Ovary (tissue), 9 donors: ENCODE results near the gene SETD7. TPM values are rescaled to one million over a fixed set of nuclear protein-coding genes. Genes with fewer than 3 reads are reported as not detected.
"Not testable (repeated sequence)": the region's sequence is repeated elsewhere in the genome, so short reads cannot be mapped to it uniquely, and the experiment has no call there.

Experiments used
- DNase-seq, 5 donors: peaks; one replicate each; pipeline ENCODE4 v3.0.0-alpha.2; 2019 to 2020
- H3K27ac ChIP-seq, 2 donors: fragments of 200-600 bp; one replicate each; pipeline versions ENCODE4 v1.5.1 to v1.8.0; 2019 to 2022
- H3K27me3 ChIP-seq: fragments of 200-600 bp; one replicate; pipeline ENCODE4 v1.8.0; 2022
- H3K36me3 ChIP-seq: fragments of 200-600 bp; sonication (generic); one replicate; pipeline ENCODE4 v1.5.1; 2019
- H3K4me1 ChIP-seq: one replicate; pipeline ENCODE4 v1.8.1; 2013; ENCODE audit warnings: mild to moderate bottlenecking, moderate library complexity; ENCODE audit not compliant: insufficient read depth
- H3K4me3 ChIP-seq: fragments of 200-600 bp; sonication (generic); one replicate; pipeline ENCODE4 v1.5.1; 2017
- H3K9me3 ChIP-seq, 2 donors: fragments of 200-600 bp in 1 of 2; sonication (generic) in 1 of 2; one replicate each; pipeline versions ENCODE4 v1.5.1 to v1.8.1; 2013 to 2019; ENCODE audit warnings: mild to moderate bottlenecking in 1 of 2, moderate library complexity in 1 of 2
- EP300 ChIP-seq: sonication (generic); formaldehyde crosslinking; IDR thresholded peaks from one replicate; pipeline ENCODE4 v1.6.1; 2017; ENCODE audit warnings: antibody characterized with exemption
- POLR2A ChIP-seq: fragments of 450-650 bp; IDR thresholded peaks from one replicate; pipeline ENCODE4 v1.6.1; 2017; ENCODE audit warnings: antibody characterized with exemption, mild to moderate bottlenecking, moderate library complexity
- WGBS, 3 donors: extraction: QIAGEN DNeasy Blood & Tissue Kit in 1 of 3; methylation state at CpG; one replicate each; pipeline versions ENCODE4 v1.1.5 to v1.1.7; 2013 to 2017; 5-methylcytosine and 5-hydroxymethylcytosine counted together
- intact Hi-C, 4 donors: fragments of 100-400 bp; cut with DNase I; formaldehyde crosslinking; loops; one replicate each; pipeline versions ENCODE4 v1.11.0 to v1.15.1; 2022 to 2023
- polyA plus RNA-seq, 2 donors: library from polyadenylated mRNA; stranded (reverse); fragments of 200-250 nt in 1 of 2; fragments of 350-450 nt in 1 of 2; fragmentation: Illumina TruSeq in 1 of 2; extraction: RNeasy Lipid Tissue Mini Kit (QIAGEN cat#74804) in 1 of 2; gene quantifications; one replicate each; pipeline ENCODE4 v1.2.3, GENCODE V29; 2013 to 2014
- total RNA-seq, 7 donors: library from RNA; depleted of rRNA in 2 of 7; stranded (reverse); fragments of >200 nt in 2 of 7; fragmentation: NEBNext Ultra II Directional in 3 of 7; extraction: Animal tissue kit (Norgen Biotek cat#: 25700) in 3 of 7; gene quantifications; one replicate each; pipeline versions ENCODE4 v1.1.0 to v1.2.4, GENCODE V29; 2016 to 2023
- TF ChIP-seq, protein P1 (sequence below), 3 donors: fragments of 450-650 bp in 2 of 3; fragments of 200-600 bp in 1 of 3; IDR thresholded peaks; one replicate each; pipeline versions ENCODE4 v1.5.1 to v1.8.0; 2016 to 2022; ENCODE audit warnings: antibody characterized with exemption in 3 of 3, mild to moderate bottlenecking in 1 of 3
- donor health status: DM: no; HTN: no; CAD: no; lungs with moderate emphysema.
- donor health status: DM: no; HTN: no; CAD: no.
- donor health status: Bipolar disorder and iron deficiency.
- donor health status: DM: yes; HTN: yes; CAD: no.
- donor health status: DM: no; HTN: no; CAD: no.
- donor health status: DM: yes; HTN: yes; CAD: no.

SETD7 gene
- total and polyA plus RNA-seq, 9 donors: 14.3 to 52.4 (median 32.8) TPM

DNA sequence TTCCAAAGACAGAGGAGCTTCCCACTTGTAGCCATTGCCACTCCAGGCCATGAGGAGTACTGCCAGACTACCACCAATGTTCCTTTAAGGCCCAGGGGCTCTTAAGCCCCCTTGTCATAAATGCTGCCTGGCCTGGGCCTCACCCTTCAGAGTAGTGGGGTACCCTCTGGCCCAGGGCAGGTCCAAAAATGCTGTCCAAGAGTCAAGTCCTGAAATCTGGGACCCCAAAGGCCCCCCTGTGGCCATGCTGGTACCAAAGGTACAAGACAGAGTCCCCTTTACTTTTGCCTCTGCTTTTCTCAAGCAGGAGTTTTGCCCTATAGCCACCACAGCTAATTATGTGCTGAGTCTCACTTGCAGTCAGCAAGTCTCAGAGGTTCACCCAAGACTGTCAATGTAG is 85.7 kb downstream of the SETD7 start:
- no peak for DNase-seq
- no peaks in the 10 kb centered on the region for H3K9me3 ChIP-seq
- intact Hi-C loops: no loop called here
- no peaks in the 10 kb centered on the region for H3K27me3 ChIP-seq
- TF ChIP-seq EP300 (no peak), POLR2A (no peak)
- TF ChIP-seq, protein P1, sequence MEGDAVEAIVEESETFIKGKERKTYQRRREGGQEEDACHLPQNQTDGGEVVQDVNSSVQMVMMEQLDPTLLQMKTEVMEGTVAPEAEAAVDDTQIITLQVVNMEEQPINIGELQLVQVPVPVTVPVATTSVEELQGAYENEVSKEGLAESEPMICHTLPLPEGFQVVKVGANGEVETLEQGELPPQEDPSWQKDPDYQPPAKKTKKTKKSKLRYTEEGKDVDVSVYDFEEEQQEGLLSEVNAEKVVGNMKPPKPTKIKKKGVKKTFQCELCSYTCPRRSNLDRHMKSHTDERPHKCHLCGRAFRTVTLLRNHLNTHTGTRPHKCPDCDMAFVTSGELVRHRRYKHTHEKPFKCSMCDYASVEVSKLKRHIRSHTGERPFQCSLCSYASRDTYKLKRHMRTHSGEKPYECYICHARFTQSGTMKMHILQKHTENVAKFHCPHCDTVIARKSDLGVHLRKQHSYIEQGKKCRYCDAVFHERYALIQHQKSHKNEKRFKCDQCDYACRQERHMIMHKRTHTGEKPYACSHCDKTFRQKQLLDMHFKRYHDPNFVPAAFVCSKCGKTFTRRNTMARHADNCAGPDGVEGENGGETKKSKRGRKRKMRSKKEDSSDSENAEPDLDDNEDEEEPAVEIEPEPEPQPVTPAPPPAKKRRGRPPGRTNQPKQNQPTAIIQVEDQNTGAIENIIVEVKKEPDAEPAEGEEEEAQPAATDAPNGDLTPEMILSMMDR (IDR thresholded peaks at IDR 0.05): no peak
- no peak overlapping the region for H3K27ac ChIP-seq
- H3K4me3 ChIP-seq: no peak overlapping the region
- peaks cover 2% of the 10 kb centered on the region for H3K4me1 ChIP-seq
- H3K36me3 ChIP-seq: no peaks in the 10 kb centered on the region

DNA sequence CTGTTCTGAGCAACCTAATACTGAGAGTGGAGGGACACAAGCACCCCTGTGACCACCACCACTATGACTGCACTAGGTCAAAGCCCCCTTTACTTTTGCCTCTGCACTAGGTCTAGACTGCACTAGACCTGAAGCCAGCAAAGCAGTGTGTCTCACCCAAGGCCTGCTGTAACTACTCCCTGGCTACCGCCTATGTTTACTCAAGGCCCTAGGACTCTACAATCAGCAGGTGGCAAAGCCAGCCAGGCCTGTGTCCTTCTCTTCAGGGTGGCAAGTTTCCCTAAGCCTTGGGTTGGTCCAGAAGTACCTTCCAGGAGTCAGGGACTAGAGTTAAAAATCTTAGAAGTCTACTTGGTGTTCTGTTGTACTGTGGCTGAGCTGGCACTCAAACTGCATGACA is 86.2 kb downstream of the SETD7 start:
- TF ChIP-seq EP300: no peak
- TF ChIP-seq POLR2A: no peak
- TF ChIP-seq, protein P1 (IDR thresholded peaks at IDR 0.05): no peak
- Histone ChIP-seq H3K27ac (no peak overlapping the region), H3K9me3 (no peaks in the 10 kb centered on the region), H3K36me3 (no peaks in the 10 kb centered on the region), H3K27me3 (no peaks in the 10 kb centered on the region), H3K4me3 (no peak overlapping the region), H3K4me1 (peaks cover 2% of the 10 kb centered on the region)
- DNase-seq: no peak
- intact Hi-C loops: no loop called here
- 95 to 100% (median 100%) methylated on average over 1 of the region's 1 CpG for WGBS, 3 donors

DNA sequence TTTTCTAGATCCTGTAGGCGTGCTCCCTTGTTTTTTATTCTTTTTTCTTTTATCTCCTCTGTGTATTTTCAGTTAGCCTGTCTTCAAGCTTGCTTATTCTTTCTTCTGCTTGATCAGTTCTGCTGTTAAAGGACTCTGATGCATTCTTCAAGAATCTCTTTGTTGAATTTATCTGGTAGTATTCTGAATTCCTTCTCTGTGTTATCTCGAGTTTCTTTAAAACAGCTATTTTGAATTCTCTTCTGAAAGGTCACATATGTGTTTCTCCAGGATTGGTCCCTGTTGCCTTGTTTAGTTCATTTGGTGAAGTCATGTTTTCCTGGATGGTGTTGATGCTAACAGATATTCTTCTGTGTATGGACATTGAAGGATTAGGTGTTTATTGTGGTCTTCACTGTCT is 86.8 kb downstream of the SETD7 start:
- TF ChIP-seq, protein P1 (IDR thresholded peaks at IDR 0.05): no peak
- H3K4me3 ChIP-seq: no peak overlapping the region
- H3K27ac ChIP-seq: no peak overlapping the region
- H3K4me1 ChIP-seq: peaks cover 2% of the 10 kb centered on the region
- no peaks in the 10 kb centered on the region for H3K36me3 ChIP-seq
- WGBS, 3 donors: 50 to 66% (median 55%) methylated on average over 2 of the region's 2 CpGs
- intact Hi-C loops: no loop called here
- H3K27me3 ChIP-seq: no peaks in the 10 kb centered on the region
- H3K9me3 ChIP-seq: no peaks in the 10 kb centered on the region
- no peak for DNase-seq

DNA sequence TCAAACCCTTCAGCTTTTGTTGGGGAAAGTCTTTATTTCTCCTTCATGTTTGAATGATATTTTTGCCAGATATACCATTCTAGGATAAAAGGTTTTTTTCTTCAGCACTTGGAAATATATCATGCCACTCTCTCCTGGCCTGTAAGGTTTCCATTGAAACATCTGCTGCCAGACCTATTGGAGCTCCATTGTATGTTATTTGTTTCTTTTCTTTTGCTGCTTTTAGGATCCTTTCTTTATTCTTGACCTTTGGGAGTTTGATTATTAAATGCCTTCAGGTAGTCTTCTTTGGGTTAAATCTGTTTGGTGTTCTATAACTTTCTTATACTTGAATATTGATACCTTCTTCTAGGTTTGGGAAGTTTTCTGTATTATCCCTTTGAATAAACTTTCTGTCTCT is 87.3 kb downstream of the SETD7 start:
- H3K27me3 ChIP-seq, H3K4me1 ChIP-seq, intact Hi-C loops, H3K36me3 ChIP-seq, H3K27ac ChIP-seq, H3K4me3 ChIP-seq, DNase-seq, H3K9me3 ChIP-seq: not testable (repeated sequence)

DNA sequence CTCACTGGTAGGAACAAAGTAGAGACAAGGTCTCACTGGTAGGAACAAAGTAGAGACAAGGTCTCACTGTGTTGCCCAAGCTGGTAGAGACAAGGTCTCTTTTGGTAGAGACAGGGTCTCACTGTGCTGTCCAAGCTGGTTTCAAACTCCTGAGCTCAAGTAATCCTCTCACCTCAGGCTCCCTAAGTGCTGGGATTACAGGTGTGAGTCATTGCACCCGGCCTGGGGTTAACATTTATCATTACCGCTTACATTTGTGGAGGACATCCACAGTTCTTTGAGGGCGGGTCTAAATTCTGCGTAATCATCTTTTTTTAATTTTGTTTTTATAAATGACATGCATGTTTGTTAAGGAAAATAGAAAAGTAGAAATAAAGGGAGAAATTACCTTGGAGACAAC is 90.1 kb downstream of the SETD7 start:
- no peak for DNase-seq
- no peaks in the 10 kb centered on the region for H3K36me3 ChIP-seq
- H3K4me3 ChIP-seq: no peak overlapping the region
- no peaks in the 10 kb centered on the region for H3K9me3 ChIP-seq
- no peaks in the 10 kb centered on the region for H3K27me3 ChIP-seq
- intact Hi-C loops: no loop called here
- peaks cover 2% of the 10 kb centered on the region for H3K4me1 ChIP-seq
- 62 to 93% (median 70%) methylated on average over 4 of the region's 4 CpGs for WGBS, 3 donors
- TF ChIP-seq, protein P1 (IDR thresholded peaks at IDR 0.05): no peak
- no peak overlapping the region for H3K27ac ChIP-seq

DNA sequence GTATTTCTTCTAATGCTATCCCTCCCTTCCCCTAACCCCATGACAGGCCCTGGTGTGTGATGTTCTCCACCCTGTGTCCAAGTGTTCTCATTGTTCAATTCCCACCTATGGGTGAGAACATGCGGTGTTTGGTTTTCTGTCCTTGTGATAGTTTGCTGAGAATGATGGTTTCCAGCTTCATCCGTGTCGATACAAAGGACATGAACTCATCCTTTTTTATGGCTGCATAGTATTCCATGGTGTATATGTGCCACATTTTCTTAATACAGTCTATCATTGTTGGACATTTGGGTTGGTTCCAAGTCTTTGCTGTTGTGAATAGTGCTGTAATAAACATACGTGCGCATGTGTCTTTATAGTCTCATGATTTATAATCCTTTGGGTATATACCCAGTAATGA is 91.5 kb downstream of the SETD7 start:
- WGBS, 3 donors: 93 to 98% (median 95%) methylated on average over 5 of the region's 5 CpGs
- H3K27me3 ChIP-seq, H3K4me1 ChIP-seq, H3K27ac ChIP-seq, H3K36me3 ChIP-seq, H3K4me3 ChIP-seq, DNase-seq, intact Hi-C loops, H3K9me3 ChIP-seq: not testable (repeated sequence)
